Mucosa of gallbladder (tissue), 1 donor: ENCODE measurements around the gene PCDHGA1. TPM values are rescaled to one million over a fixed set of nuclear protein-coding genes. Genes with fewer than 3 reads are reported as not detected.
"Not testable (repeated sequence)": the region's sequence is repeated elsewhere in the genome, so short reads cannot be mapped to it uniquely, and the experiment has no call there.

ENCODE experiments used
- DNase-seq: peaks from one replicate; pipeline ENCODE4 v3.0.0-alpha.2; 2020; ENCODE audit warnings: low spot score
- total RNA-seq: library from RNA; stranded (reverse); gene quantifications from one replicate; pipeline ENCODE4 v1.2.1, GENCODE V29; 2021
- donor health status: DM: no; HTN: no; CAD: no.

PCDHGA1 gene
- total RNA-seq, 1 donor from 2014 or later = 0.72 TPM

- not testable (repeated sequence) for DNase-seq
These were observed 15.7 kb downstream of the PCDHGA1 start for GRCh38 chr5:141346017-141346416.

GRCh38 chr5:141349917-141350619, 19.8 kb downstream of the PCDHGA1 start, which contains the start of gene PCDHGB1:
Gene PCDHGB1, plus strand, starts transcription at chr5:141350099. Its CDS starts 162 bp downstream, at chr5:141350261.
- DNase-seq = no peak

- DNase-seq = no peak
These were observed 21.3 kb downstream of the PCDHGA1 start for GRCh38 chr5:141351591-141351990.

GRCh38 chr5:141354900-141355469, 24.7 kb downstream of the PCDHGA1 start, which contains the start of gene PCDHGA4:
Gene PCDHGA4, plus strand, starts transcription at chr5:141355021. Its CDS starts 87 bp downstream, at chr5:141355108.
- no peak for DNase-seq

GRCh38 chr5:141355641-141356040, 25.3 kb downstream of the PCDHGA1 start:
- no peak for DNase-seq

GRCh38 chr5:141356133-141356532, 25.8 kb downstream of the PCDHGA1 start:
- no peak for DNase-seq

- DNase-seq = no peak
These were observed 26.6 kb downstream of the PCDHGA1 start for GRCh38 chr5:141356950-141357349.

GRCh38 chr5:141359790-141360426, 29.6 kb downstream of the PCDHGA1 start, which contains the start of gene PCDHGB2:
Gene PCDHGB2, plus strand, starts transcription at chr5:141359994. Its CDS starts 142 bp downstream, at chr5:141360136.
- no peak for DNase-seq

GRCh38 chr5:141360685-141361084, 30.4 kb downstream of the PCDHGA1 start:
- no peak for DNase-seq

GRCh38 chr5:141362719-141363118, 32.4 kb downstream of the PCDHGA1 start:
- no peak for DNase-seq

GRCh38 chr5:141363952-141364660, 33.8 kb downstream of the PCDHGA1 start, which contains the start of gene PCDHGA5:
Gene PCDHGA5, plus strand, starts transcription at chr5:141364162. Its CDS starts 169 bp downstream, at chr5:141364331.
- DNase-seq = no peak

- DNase-seq = no peak
These were observed 35.9 kb downstream of the PCDHGA1 start for GRCh38 chr5:141366016-141366896.

- DNase-seq = no peak
These were observed 39.9 kb downstream of the PCDHGA1 start, which contains the start of gene PCDHGB3 for GRCh38 chr5:141369994-141370848. Gene PCDHGB3, plus strand, starts transcription at chr5:141370242. Its CDS starts 153 bp downstream, at chr5:141370395.

- DNase-seq = no peak
These were observed 41.5 kb downstream of the PCDHGA1 start for GRCh38 chr5:141371572-141372475.

GRCh38 chr5:141373673-141374317, 43.5 kb downstream of the PCDHGA1 start, which contains the start of gene PCDHGA6:
Gene PCDHGA6, plus strand, starts transcription at chr5:141373891. Its CDS starts 193 bp downstream, at chr5:141374084.
- DNase-seq = no peak

GRCh38 chr5:141374627-141375026, 44.3 kb downstream of the PCDHGA1 start:
- no peak for DNase-seq

GRCh38 chr5:141375444-141376155, 45.3 kb downstream of the PCDHGA1 start:
- DNase-seq = not testable (repeated sequence)
